Inferior parietal cortex (tissue), 1 donor: ENCODE data around the gene PPL.

Experiments used
- DNase-seq: peaks from one replicate; pipeline ENCODE4 v3.0.0-alpha.2; 2016; ENCODE audit errors: extremely low spot score

PPL gene

DNA sequence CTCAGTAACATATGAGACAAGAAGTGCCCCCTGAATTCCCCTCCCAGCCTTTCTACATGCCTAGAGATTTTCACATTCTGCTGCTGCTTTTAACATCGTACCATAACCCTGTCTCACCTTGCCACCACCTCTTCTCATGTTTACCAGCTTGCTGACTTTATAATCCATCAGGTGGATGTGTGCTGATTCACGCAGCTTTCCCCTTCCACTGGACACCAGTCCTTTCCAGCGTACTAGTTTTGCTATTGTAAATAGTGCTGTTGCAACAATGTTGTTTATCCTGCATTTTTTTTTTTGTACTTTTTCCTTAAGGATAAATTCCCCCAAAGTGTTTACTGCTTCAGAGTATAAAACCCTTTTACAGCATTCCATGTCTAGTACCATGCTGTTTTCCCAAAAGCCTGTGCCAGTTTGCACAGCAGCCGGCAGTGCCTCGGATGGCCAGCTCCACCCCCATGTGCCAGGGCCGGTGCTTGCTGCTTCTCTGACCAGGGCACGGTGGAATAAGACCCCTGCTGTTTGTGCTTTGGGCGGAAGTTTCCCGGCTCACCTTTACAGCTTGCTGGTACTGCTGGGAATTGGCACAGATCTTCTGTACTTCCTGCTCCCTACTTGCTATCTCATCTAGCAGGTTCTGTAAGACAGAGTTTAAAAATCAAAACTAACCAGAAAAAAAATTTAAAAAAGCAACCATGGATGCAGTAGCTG is 48.4 kb downstream of the PPL start:
- DNase-seq, result no peak

DNA sequence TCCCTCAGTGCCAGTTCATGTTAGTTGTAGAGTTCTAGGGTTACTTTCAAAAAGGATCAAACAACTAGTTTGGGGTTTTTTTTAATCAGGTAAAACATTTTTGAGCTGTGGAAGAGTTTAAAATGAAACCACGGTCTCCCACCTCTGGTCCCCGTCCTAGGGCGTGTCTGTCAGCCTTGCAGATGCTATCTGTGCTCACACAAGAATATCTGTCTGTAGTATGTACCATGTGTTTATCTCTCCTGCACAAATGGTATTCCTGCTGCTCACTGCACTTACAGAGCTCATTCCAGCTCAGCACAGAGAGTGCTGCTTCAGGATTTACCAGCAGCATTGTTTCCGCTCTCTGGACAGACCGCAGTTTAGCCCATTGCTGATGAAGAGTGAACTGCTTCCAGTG is 50.8 kb downstream of the PPL start:
- DNase-seq, result no peak

- no peak for DNase-seq
Observed at GRCh38 chr16:4884972-4885874, 51.7 kb downstream of the PPL start.

- no peak for DNase-seq
Observed at GRCh38 chr16:4884209-4884608, 52.7 kb downstream of the PPL start.

DNA sequence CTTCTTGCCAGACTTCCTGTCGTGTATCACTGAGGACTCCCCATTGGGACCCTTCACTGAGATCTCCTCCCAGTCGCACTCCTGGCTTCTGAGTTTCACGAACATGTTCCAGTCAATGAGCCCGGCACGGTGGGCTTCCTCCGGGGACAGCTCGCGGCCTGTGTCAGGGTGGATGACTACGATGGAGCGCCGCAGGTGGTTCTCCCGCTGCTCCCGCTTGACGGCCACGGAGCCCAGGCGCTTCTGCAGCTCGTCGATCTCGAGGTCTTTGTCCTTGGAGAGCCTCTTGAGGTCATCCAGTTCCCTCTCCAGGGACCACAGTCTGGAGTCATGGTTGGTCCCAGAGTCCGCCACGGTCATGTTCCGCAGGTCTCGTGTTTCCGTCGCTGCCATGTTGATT is 53.4 kb downstream of the PPL start:
- DNase-seq, result no peak

- no peak for DNase-seq
Observed at GRCh38 chr16:4882633-4883285, 54.2 kb downstream of the PPL start.

- no peak for DNase-seq
Observed at GRCh38 chr16:4882000-4882632, 54.8 kb downstream of the PPL start.

- no peak for DNase-seq
Observed at GRCh38 chr16:4880006-4880580, 56.9 kb downstream of the PPL start.

DNA sequence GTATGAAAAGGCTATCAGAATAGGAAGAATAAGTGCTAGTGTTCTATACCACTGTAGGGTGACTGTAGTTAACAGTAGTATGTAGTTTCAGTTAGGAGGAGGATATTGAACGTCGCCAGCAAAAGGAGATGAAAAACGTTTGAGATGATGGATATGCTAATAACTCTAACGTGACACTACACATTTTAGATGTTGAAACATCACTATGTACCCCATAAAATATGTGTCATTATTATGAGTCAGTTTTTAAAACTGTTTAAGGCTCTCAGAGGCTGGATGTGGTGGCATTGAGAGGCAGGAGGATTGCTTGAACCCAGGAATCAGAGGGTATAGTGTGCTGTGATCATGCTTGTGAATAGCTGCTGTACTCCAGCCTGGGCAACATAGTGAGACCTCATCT is 57.9 kb downstream of the PPL start:
- DNase-seq, result no peak

GRCh38 chr16:4877380-4877685 is 59.6 kb downstream of the PPL start:
- DNase-seq, result no peak

DNA sequence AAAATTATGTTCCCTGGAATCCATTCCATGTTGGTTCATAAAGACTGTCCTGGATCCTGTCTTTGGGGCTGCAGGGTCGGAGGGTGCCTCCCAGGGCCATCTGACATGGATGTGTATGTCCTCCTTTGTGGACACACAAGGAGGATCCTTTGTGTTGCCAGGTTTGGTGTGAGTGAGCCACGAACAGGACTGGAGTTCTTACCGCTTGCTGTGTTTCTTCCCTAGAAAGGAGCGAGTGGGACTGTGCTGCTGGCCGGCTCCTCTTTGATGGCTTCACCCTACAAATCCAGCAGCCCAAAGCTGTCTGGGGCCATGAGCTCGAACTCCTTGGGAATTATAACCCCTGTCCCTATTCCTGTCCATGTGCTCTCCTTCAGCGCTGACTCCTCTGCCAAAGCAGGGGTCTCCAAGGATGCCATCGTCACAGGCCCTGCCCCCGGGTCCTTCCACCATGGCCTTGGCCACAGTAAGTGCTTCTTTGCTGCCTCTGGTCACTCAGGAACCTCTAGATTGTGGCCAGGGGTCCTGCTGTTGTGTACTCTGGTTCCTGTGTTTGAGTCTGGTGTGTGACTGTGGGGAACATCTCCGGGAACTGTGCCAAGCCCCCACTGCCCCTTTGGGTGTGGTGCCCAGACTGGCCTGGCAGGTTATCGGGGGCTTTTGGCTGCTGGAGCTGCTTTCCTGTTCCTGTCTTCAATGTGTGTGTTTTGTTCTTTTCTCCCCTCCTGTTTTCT is 60.1 kb downstream of the PPL start:
- no peak for DNase-seq

DNA sequence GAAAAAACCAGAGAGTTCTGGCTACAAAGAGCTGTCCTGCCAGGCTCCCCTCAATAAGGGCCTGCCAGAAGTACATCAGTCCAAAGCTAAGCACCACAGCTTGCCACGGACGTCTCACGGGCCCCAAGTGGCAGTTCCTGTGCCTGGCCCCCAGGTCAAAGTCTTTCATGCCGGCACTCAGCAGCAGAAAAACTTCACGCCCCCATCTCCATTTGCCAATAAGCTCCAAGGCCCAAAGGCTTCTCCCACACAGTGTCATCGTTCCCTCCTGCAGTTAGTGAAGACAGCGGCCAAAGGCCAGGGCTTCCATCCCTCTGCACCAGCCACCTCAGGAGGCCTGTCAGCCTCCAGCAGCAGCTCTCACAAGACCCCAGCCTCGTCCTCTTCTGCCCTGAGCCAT is 62.3 kb downstream of the PPL start:
- DNase-seq, result no peak

DNA sequence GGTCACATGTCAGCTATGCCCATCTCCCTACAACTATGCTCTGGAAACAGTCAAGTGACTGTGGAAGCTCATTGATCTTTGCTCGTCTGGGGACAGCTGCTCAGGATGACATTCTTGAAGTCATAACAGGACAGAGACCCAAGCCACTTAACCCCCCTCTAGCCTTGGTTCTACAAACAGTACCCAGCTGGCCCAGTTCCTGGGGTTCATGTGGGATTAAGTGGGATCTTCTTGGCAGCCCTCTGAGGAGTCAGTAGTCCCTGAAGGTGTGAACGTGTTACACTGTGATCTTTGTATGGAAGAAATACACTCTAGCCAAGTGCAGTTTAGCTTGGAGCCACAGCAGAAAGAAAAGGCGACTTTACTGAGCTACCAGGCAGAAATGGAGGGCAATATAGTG is 63.9 kb downstream of the PPL start:
- DNase-seq, result no peak

DNA sequence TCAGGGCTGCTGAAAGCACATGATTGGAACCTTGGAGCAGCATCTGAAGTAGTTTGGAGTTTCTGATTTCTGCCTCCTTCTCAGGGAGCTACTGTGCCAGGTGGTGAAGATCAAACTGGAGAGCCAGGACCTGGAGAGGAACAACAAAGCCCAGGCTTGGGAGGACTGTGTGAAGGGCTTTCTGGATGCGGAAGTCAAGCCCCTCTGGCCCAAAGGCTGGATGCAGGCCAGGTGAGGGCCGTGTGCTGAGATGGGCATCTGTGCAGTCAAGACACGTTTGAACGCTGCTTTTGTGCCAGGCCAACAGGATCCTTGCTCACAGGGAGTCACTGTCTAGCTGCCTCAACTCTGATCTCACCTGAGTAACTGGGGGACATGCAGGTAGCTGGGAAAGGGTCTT is 65.9 kb downstream of the PPL start:
- no peak for DNase-seq

DNA sequence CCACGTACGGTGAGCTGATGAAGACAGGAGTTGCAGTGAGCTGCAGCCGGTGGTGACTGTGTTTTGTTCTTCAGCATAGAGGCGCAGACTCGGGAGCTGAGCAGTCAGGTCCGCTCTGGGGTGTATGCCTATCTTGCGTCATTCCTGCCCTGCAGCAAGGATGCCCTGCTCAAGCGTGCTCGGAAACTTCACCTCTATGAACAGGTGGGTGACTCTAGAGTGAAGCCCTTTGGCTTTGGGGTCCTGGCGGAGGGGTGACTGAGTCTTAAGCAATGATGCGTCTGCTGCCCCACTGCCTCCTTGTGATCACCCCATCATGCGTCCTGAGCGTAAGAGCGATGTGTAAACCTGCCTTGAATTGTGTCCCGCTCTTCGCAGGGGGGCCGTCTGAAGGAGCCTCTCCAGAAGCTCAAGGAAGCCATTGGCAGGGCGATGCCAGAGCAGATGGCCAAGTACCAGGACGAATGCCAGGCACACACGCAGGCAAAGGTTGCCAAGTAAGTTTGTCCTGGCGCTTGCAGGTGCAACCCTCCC is 66.7 kb downstream of the PPL start:
- DNase-seq, result no peak

- no peak for DNase-seq
Observed at GRCh38 chr16:4869147-4869805, 67.7 kb downstream of the PPL start.

DNA sequence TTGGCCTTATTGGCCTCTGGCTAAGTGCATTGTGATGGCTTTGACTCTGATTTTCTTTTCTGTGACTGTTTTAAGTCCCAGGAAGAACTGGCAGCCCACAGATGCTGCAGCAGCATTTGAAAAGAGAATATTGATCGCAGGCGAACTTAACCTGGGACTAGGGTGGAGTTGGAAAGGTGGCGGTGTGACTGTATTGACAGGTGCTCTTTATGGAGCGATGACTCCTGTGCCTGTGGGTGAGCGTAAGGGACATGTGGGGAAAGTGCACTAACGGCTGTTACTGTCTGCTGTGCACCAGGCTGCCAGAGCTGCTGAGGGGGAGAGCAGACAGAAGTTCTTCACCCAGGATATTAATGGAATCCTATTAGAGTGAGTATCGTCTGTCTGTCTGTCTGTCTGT is 68.4 kb downstream of the PPL start:
- DNase-seq, result no peak

DNA sequence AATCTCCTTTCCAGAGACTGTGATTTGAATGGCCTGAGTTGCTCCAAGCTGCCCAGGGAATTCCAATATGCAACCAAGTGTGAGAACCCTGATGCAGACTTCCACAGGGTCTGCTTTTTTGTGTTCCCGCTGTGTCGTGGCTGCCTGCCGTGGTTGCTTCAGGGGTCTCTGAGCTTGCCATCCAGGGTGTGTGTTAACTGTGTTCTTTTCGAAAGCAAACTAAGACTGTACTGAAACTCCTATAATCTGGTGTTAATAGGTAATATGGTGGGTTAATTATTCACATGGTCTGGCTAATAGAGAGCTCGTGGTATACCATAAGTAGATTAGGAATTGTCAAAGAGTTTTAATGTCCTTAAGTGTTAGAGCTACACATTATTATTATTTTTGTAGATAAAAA is 68.9 kb downstream of the PPL start:
- no peak for DNase-seq

DNA sequence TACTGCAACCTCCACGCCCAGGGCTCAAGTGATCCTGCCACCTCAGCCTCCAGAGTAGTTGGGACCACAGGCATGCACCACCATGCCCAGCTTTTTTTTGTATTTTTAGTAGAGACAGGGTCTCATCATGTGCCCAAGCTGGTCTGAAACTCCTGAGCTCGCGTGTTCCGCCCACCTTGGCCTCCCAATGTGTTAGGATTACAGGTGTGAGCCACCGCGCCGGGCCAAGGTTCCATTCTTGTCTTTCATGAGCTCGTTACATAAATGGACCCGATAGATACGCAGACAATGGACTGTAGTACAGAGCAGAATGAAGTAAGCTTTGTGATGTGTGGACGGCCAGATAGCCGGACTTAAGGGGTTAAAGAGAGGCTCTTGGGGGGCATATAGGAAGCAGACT is 70.4 kb downstream of the PPL start:
- no peak for DNase-seq

DNA sequence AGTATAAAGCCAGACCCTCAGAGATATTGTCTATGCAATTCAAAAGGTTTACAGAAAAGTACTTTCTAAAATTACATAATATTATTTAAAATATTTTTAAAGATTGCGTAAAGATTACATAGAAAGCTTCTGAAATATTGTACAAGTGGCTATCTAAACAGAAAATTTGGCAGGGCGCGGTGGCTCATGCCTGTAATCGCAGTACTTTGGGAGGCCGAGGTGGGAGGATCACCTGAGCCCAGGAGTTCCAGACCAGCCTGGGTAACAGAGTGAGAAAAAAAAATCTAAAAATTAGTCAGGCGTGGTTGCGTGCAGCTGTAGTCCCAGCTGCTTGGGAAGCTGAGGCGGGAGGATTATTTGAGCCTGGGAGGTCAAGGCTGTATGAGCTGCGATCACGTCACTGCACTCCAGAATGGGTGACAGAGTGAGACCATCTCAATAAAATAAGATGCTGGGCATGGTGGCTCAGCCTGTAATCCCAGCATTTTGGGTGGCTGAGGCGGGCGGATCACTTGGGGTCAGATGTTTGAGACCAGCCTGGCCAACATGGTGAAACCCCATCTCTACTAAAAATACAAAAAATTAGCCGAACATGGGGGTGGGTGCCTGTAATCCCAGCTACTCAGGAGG is 71.6 kb downstream of the PPL start:
- DNase-seq, result no peak
